Hematopoietic multipotent progenitor cell treated with erythropoietin and hydrocortisone succinate and interleukin-3 and kit ligand, for 6 days (in vitro differentiated cells): ENCODE measurements around the gene EXOSC2.
"Not testable (repeated sequence)": the region's sequence is repeated elsewhere in the genome, so short reads cannot be mapped to it uniquely, and the experiment has no call there.

Source experiments
- DNase-seq: peaks from one replicate; pipeline ENCODE4 v3.0.0-alpha.2; 2015

EXOSC2 gene

DNA sequence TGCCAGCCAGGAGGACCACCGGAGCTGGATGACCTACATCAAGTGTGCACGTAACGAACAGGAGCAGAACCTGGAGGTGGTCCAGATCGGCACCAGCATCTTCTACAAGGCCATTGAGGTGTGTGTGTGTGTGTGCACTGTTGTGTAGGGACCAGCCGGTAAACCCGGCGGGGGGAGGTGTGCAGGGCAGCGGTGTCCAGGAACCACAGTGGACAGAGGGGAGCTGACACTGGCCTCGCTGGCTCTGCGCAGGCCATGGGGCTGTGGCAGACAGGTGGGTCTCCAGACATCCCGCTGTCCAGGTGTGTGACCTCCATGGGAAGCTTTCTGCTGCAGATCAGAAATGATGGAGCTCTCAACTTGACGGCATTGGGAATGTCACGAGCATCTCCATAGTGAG is 25.4 kb upstream of the EXOSC2 start:
- no peak for DNase-seq

DNA sequence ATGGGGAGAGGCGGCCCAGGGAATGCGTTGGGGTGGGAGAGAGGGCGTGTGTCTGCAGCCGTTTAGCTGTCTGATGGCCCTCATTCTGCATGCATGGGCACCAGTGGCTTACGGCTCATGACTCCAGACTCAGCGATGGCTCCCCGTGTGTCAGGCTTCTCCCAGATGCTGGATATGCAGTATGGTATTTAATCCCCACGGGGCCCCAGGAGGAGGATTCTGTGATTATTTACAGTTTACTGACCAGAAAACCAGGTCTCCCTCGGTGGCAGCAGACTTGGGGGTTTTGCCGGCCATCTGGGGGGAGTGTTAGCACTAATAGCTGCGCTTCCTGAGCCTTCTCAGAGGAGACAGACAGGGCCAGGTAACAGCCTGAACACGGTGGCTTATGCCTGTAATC is 24.9 kb upstream of the EXOSC2 start:
- DNase-seq = no peak

DNA sequence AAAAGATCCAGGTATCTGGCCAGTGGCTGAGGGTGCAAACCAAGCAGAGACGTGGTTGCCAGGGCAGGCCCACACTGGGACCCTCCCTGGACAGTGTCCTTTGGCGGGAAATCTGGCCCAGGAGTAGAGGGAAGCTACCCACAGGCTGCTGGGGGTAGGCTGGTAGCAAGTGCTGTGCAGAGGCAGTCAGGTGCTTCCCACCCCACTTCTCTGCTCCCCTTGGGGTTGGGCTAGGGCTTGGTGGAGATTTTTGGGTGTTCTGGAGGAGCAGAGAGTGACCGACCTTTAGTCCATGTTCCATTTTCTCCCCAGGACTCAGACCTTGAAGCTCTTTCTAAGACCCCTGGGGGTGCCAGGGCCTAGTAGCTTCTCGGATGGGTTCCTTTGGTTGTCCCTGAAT is 23.6 kb upstream of the EXOSC2 start:
- DNase-seq = no peak

DNA sequence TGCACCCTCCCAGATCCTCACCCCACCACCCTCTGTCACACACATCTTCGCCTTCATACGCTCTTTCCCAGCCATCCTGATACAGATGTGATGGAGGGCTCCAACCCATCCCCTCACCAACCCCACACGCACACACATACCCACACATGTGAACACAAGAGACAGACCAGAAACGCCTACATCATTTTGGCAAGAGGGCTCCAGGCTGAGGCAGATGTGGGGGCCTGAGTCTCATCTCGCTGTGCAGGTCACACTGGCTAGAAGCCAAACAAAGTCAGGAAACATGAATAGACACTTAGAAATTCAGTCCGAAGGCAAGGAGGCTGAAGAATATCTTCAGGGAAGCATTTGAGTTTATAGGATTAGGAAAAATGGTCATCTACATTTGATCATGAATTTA is 22.9 kb upstream of the EXOSC2 start:
- DNase-seq = no peak

DNA sequence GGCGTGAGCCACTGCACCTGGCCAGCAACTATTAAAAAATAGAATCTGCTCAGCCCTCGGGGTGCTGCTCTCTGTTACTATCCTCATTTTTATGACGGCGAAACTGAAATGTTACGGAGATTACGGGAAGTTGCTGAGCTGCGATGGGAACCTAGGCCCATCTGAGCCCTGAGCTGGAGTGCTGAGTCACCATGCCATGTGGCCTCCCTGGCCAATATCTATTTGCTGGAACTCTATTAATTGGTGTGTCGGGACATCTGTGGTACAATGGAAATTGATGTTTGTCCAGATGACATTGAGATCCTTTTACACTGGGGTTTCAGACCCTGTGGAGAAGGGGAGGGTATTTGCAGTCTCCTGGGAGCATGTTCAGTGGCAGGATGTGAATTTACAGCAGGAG is 21.1 kb upstream of the EXOSC2 start:
- DNase-seq = no peak

DNA sequence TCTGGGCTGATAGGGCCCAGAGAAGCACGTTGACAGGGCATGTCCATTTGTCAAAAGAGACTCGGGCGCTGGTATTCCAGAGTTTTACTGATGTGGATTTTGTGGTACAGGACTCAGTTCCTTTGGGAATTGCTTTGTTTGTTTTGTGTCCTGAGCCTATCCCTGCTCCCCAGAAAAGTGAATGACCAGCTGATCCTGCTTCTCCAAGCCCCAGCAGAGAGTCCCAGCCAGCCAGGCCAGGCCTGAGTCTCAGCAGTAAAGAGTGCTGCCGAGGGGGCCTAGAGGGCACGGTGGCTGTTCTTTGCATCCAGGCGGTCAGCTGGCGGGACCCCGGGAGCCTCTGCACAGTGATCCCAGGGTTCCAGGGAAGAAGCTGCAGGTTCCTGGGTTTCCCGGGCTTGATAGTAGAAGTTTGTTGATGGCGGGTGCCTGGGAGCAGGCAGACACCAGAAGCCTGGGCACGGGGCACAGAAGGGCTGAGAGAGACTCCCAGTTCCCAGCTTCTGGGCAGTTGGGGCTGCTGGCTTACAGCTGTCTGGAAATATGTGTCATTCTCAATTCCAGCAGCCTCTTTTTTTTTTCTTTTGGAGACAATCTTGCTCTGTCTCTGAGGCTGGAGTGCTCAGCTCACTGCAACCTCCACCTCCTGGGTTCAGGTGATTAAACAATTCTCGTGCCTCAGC is 20.5 kb upstream of the EXOSC2 start:
- DNase-seq = no peak

DNA sequence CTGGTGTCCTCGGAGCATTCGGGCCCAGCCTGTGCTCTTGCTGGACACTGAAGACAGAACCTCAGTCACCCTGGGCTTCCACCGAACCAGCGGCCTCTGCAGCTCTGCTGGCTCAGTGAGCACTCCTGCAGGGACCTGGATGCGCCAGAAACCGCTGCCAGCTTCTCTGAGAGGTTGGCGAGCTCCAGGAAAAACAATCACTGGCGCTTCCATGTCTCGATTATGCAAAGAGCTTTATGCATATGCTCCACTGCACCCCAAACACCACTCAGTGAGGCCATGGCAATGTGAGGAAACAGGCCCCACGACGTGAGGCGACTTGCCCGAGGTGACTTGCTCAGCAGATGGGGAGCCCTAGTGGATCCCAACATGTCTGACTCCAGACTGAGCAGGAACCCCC is 18.2 kb upstream of the EXOSC2 start:
- no peak for DNase-seq

DNA sequence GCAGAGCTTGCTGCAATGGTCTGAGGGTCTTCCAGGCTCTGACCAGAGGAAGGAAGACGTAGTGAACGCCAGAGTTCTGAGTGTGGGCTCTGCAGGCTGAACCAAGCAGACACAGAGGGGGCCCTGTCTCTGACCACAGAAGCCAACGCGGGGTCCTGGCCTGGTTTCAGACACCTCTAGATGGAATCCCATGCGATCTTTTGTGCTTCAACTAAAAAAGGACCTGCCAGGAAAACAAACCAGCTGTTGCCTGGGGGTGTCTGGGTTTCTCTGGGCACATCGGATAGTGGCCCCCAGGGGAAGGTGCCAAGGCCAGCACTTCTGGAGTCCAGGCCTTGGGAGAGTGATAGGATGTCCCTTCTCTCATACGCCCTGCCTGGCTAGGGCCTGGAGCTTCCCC is 16.3 kb upstream of the EXOSC2 start:
- DNase-seq = no peak

DNA sequence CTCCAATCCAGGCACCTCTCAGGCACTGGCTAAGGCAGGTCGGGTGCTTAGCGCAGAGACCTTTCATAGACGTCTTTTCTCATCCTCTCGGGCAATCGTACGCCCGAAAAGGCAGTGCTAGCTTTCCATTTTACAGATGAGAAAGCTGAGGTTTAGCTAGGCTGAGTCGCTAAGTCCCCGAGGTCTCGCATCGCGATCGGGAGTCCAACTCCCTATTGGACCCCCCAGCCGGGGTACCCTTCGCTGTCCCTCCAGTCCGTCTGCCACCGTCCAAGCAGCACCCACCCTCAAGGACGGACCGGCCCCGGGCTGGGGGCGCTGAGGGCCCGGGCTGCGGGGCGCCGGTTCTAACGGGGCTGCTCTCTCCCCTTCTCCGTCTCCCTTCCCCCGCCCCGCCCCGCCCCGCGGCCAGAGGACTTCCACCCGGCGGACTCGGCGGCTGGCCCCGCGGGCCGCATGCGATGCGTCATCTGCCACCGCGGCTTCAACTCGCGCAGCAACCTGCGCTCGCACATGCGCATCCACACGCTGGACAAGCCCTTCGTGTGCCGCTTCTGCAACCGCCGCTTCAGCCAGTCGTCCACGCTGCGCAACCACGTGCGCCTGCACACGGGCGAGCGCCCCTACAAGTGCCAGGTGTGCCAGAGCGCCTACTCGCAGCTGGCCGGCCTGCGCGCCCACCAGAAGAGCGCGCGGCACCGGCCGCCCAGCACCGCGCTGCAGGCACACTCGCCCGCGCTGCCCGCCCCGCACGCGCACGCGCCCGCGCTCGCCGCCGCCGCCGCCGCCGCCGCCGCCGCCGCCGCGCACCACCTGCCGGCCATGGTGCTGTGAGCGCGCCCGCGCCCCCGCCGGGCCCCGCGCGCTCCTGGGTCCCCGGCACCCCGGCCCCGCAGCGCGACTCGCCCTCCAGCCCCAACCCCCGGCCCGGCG is 12.5 kb upstream of the EXOSC2 start:
- peak; percentile 85 for DNase-seq

DNA sequence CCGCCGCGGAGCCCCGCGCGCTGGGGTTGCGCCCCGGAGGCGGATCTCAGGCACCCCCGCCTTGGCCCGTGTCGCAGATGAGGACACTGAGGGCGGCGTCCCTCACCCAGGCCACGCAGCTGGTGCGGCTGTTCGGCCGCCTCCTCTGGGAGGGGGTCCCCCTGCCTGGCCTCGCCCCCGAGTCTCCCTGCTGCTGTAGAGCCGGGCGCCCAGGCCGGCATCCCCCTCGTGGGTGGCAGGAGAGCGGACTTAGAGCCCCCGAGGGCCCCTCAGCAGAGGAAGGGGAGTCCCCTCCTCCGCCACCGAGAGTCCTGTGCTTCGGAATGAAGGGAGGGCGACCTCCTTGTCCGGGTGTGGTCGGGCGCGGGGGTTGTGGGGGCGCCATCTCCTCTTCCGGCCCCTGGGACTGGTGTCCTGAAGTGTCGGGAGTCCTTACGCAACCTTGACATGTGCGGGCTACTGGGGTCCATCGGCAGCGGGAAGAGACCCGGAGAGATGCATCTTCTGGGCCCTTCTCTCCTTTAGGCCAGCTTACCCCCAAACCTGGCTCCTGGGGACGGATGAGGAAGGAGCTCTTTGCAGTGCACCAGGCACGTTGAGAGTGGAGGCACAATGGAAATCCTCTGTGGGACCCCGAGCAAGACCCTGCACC is 11.7 kb upstream of the EXOSC2 start:
- peak; percentile 44 for DNase-seq

DNA sequence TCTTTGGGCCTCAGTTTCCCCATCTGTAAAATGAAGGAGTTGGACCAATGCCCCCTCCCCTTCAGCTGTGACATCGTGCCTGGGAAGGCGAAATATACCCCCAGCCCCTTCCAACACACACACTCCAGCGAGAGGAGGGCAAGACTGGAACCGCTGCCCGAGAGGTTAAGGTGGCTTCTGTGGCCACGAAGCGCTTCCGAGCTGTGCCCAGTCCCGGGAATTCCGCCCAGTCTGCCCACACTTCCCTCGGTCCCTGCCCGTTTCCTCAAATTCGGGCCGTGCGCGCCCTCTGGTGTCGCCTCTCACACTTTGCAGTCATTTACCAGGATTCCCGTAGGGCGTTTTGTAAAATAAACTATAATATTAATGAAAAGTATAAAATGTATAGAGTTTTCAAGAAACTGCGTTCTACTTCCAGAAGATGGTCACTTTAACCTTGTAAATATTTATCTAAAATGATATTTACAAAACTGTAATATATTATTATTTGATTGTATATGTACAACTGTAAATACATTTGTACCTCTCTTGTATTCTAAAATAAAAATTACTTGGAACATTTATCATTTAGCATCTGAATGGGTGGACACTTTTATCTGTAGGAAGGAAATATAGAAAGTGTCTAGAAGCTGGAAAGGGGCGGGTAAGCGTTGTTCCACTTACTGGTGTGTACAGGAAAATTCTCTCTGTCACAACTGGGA is 11.0 kb upstream of the EXOSC2 start:
- DNase-seq = peak; percentile 80

DNA sequence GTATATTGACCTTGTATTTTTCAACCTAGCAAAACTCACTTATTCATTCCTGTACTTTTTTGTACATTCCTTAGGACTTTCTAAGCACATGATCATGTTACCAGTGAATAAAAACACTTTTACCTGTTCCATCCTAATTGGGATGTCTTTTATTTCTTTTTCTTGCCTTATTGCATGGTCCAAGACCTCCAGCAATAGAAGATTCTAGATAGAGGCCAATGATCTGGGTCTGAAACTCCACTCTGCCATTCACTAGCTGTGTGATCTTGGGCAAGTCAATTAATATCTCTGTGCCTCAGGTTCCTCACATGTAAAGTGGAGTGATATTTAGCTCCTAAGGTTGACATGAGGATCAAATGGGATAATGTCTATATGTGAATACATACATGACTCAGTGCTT is 8.5 kb upstream of the EXOSC2 start:
- no peak for DNase-seq

DNA sequence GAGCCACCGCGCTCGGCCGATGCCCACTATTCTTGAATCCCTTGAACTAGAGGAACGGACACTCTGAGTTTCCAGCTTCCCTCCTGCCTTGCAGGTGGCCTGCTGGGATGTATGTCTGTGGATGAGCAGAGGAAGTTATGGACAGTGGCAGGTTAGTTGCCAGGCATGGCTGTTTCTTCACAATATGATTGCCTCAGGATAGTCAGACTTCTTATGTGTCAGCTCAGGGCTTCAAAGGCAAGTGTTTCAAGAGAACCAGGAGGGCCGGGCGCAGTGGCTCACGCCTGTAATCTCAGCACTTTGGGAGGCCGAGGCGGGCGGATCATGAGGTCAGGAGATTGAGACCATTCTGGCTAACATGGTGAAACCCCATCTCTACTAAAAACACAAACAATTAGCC is 7.6 kb upstream of the EXOSC2 start:
- DNase-seq = not testable (repeated sequence)

DNA sequence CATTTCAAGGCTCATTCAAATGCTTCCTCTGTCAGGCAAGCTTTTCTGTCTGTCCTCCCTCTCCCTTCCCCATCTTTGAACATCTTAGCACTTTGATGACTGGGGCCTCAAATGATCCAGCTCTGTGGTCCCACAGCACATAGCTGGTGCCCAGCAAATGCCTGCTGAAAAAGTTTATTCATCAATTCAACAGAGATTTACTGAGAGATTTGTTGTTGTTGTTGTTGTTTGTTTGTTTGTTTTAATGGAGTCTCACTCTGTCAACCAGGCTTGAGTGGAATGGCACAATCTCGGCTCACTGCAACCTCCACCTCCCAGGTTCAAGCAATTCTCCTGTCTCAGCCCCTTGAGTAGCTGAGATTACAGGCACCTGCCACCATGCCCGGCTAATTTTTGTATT is 6.0 kb upstream of the EXOSC2 start:
- no peak for DNase-seq

DNA sequence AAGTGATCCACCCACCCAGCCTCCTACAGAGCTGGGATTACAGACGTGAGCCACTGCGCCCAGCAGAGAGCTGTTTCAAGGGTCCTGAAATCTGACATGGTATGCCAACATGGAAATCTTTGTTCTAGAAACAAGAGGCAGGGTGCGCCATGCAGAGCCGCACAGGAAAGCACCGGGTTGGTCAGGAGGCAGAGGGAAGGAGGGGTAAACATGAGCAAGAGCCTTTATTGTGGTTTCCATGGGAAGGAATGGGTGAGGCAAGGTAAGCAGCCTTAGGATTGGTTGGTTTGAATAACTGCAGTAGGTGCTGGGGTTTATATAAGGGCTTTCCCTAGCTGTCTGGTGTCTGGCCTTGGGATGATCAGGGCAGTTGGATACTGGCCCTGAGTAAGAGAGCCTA is 5.5 kb upstream of the EXOSC2 start:
- no peak for DNase-seq

DNA sequence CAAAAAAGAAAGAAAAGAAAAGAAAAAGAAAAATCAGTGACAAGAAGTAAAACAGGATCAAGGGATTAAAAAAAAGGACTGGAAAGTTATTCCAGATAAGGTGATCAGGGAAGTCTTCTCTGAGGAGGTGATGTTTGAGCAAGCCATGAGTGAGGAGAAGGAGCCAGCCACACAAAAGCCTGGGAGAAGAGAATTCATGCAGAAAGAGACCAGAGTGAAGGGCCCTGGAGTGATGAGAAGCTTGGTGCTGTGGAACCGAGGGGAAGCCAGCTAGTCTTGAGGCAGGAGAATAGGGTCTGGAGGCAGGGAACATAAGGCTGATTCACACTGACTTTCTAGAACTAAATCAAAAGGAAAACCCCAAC is 4.0 kb upstream of the EXOSC2 start:
- DNase-seq = no peak

DNA sequence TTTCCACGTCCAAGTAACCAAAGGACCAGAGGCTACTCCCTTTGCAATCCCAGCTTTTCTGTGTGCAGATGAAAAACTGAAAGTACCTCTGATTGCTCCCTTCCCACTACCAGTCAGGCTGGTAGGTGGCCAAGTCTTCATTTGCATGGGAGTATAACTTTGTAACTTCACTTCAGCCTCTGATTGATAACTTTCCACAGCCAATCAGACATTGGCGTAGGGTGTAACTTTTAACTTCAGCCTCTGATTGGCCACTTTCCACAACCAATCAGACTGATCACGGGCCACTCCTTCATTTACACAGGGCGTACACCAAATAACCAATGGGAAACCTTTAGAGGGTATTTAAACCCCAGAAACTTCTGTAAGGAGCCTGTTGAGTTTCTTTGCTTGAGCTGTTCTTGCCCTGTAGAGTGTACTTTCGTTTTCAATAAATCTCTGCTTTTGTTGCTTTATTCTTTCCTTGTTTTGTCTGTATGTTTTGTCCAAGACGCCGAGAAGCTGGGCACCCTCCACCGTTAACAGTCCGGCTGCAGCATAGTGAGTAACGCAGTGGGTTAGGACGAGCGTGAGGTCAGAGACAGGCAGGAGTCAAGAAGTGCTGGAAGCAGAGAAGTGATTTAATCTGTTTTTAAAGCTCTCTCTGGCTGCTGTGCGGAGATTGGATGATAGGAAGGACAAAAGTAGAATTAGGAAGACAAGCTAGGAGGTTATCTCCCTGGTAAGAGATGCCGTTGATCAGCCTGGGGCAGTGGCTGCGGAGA is 3.5 kb upstream of the EXOSC2 start:
- peak; percentile 74 for DNase-seq

DNA sequence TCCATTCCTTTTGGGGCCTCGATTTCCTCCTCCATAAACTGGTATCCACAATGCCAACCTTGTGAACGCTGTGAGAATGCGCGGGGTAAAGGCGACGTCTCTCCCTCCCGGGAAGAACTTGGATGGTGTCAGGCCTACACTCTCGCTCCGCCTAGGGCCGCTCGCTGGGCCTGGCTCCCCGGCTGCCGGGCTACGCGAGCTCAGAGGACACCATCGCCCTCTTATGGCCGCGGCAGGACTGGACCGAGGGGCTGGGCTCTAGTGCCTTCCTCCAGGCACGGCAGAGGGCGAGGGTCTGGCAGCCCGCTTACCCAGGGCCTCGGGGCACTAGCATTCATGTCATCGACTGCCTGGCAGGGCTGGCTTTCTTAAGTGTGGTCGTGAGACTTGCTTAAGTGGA is 1.3 kb upstream of the EXOSC2 start:
- DNase-seq = peak; percentile 28

DNA sequence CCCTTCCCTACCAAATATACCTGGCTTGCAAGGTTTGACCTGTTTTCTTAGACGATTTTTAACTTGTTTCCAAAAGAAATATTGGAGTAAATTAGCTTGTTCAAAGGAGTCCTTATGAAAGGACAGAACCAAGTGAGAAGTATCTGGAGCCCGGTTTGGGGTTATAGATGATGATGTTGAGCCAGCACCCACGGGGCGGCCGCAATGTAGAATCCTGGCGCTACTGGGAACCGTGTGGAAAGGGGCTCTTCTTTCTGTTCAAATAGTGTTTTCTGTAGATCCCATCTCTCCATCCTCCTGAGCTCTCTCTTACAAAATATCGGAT is 517 bp upstream of the EXOSC2 start:
- no peak for DNase-seq

DNA sequence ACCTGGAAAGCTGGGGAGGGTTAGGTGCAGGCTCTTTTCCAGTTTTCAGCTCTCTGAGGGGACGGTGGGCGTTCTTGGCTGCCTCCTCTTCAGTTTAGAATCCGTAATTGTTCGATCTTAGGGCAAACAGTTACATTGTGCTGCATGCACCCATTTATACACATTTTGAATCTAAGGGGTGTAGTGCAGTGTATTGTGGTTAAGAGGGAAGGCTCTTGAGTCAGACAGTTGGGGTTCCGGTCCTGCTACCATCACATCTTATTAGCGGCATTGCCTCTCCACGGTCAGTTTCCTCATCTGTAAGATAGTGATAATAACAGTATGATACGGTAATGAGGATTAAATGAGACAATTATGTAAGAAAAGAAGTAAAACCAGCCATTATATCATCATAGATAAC is 625 bp downstream of the EXOSC2 start:
- DNase-seq = peak; percentile 74

DNA sequence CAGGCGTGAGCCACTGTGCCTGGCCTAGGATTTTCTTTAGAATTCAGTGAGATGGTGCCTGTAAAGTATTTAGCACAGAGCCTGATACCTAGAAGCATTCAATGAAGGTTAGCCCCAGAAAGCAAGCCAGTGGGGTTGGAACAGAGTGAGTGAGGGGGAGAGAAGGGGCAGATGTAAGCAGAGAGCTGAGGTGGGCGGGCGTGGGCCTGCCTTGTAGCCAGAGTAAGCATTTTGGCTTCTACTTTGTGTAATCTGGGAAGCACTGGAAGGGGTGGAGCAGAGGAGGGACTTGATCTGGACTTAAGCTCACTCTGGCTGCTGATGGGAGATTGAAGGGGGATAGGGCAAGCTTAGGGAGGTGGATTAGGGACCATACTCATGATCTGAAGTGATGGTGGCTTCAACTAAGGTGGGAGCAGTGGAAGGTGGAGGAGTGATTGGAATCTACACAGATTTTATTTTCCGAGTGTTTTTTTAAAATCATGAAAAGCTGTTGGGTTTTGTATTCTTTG is 2.6 kb downstream of the EXOSC2 start:
- no peak for DNase-seq

DNA sequence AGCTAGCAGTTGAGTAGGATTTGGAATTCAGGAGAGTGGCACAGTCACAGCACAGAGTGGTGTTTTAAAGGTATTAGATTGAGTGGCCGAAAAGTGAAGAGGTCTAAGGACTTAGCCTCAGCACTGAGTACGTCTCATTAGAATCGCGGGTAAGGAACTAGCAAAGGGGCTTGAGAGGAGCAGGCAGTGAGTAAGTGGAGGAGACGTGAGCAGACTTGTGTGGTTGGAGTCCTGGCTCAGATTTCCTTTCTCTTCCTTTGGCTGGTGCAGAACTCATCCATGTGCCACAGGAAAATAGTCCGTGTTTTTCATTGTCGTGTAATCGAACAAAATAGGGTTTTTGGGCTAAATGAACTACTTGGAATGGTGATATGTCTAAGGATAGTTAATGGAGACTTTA is 3.4 kb downstream of the EXOSC2 start:
- no peak for DNase-seq

DNA sequence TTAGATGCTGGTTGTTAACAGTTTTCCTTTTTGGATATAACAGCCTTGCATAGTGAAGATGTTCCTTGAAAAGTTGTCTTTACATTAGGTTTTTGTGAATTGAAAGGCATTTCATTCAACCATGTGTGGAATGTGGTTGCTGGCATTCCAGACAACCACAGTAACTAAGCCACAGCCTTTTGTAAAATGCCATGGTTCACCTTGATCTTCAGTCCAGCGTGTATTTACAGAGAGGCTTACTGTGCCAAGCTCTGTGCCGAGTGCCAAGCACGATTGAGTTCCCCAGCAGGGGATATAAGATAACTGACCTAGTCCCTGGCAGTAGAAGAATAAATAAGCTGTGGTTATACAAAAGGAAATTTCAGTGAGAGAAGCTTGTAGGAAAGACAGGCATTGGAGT is 4.9 kb downstream of the EXOSC2 start:
- DNase-seq = no peak
